Progenitor cell of endocrine pancreas (in vitro differentiated cells): ENCODE measurements around the gene GNAI1. TPM values are rescaled to one million over a fixed set of nuclear protein-coding genes. Genes with fewer than 3 reads are reported as not detected.

Experiments
- DNase-seq: peaks from one replicate; pipeline ENCODE4 v3.0.0; 2021; ENCODE audit warnings: low spot score; ENCODE audit not compliant: unreplicated experiment
- H3K27ac Mint-ChIP-seq: 2 replicates; pipeline ENCODE4 v1.8.0; 2021; ENCODE audit warnings: mild to moderate bottlenecking, moderate library complexity, mixed read lengths
- H3K27me3 Mint-ChIP-seq: 2 replicates; pipeline ENCODE4 v1.8.0; 2021; ENCODE audit warnings: mixed read lengths
- H3K36me3 Mint-ChIP-seq: 2 replicates; pipeline ENCODE4 v1.8.0; 2022; ENCODE audit warnings: mixed read lengths; ENCODE audit not compliant: insufficient read depth
- H3K4me1 Mint-ChIP-seq: 2 replicates; pipeline ENCODE4 v1.8.0; 2021; ENCODE audit warnings: low read depth, mixed read lengths
- H3K4me3 Mint-ChIP-seq: 2 replicates; pipeline ENCODE4 v1.8.0; 2021; ENCODE audit warnings: low read depth, mild to moderate bottlenecking, moderate library complexity, mixed read lengths
- H3K9me3 Mint-ChIP-seq: 2 replicates; pipeline ENCODE4 v1.8.0; 2021; ENCODE audit warnings: low read depth, mixed read lengths
- total RNA-seq: library from RNA; stranded (reverse); gene quantifications from 2 replicates; pipeline ENCODE4 v1.2.1, GENCODE V29; 2021
- TF ChIP-seq, protein P1 (sequence below): fragments of 200-600 bp; sonication (generic); IDR thresholded peaks from one replicate; pipeline ENCODE4 v1.5.0; 2021; ENCODE audit warnings: antibody characterized with exemption, mild to moderate bottlenecking; ENCODE audit not compliant: unreplicated experiment

GNAI1 gene
- total RNA-seq, 1 donor from 2014 or later: 50.8 TPM

DNA sequence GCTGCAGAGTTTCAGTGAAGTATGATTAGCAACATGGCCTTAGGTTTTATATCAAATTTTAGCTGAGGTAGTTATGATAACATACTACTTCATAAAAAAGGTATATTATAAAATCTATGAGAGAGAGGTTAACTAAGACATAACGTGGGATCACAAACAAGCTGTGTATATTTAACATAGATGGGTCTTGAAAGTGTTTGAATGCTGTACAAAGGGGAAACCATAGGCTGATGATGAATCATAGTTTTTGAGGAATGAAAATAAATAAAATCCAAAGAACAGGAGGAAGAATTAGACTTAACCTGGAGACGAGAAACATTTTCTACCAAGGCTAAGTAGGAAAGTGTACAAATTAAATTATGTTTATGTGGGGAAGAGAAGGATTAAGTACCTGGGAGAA, 119.0 kb downstream of the GNAI1 start:
- H3K36me3 Mint-ChIP-seq: no peaks in the 10 kb centered on the region
- no peaks in the 10 kb centered on the region for H3K27me3 Mint-ChIP-seq
- TF ChIP-seq, protein P1, sequence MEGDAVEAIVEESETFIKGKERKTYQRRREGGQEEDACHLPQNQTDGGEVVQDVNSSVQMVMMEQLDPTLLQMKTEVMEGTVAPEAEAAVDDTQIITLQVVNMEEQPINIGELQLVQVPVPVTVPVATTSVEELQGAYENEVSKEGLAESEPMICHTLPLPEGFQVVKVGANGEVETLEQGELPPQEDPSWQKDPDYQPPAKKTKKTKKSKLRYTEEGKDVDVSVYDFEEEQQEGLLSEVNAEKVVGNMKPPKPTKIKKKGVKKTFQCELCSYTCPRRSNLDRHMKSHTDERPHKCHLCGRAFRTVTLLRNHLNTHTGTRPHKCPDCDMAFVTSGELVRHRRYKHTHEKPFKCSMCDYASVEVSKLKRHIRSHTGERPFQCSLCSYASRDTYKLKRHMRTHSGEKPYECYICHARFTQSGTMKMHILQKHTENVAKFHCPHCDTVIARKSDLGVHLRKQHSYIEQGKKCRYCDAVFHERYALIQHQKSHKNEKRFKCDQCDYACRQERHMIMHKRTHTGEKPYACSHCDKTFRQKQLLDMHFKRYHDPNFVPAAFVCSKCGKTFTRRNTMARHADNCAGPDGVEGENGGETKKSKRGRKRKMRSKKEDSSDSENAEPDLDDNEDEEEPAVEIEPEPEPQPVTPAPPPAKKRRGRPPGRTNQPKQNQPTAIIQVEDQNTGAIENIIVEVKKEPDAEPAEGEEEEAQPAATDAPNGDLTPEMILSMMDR: no peak
- no peak overlapping the region for H3K4me3 Mint-ChIP-seq
- no peaks in the 10 kb centered on the region for H3K4me1 Mint-ChIP-seq
- no peak overlapping the region for H3K27ac Mint-ChIP-seq
- no peak for DNase-seq
- H3K9me3 Mint-ChIP-seq: no peaks in the 10 kb centered on the region

DNA sequence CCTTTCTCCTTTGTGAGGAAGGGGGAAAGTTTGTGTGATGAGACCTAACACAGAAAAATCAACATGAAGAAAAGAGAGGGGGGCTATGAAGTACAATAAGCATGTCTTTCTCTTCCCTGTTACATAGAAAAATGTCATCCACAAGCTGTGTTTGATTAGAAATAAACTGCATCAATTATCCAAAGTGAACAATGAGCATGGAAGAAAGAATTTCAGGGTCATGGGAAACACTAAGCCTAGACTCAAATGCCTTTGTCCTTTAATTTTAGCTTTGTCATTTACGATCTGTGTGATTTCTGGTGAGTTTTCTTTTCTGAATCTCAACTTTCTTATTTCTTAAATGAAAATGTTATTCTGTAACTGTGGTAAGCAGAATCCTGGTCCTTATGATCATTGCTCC, 121.0 kb downstream of the GNAI1 start:
- no peaks in the 10 kb centered on the region for H3K4me1 Mint-ChIP-seq
- no peaks in the 10 kb centered on the region for H3K27me3 Mint-ChIP-seq
- no peak overlapping the region for H3K4me3 Mint-ChIP-seq
- TF ChIP-seq, protein P1: no peak
- no peak for DNase-seq
- no peak overlapping the region for H3K27ac Mint-ChIP-seq
- H3K9me3 Mint-ChIP-seq: no peaks in the 10 kb centered on the region
- H3K36me3 Mint-ChIP-seq: no peaks in the 10 kb centered on the region

DNA sequence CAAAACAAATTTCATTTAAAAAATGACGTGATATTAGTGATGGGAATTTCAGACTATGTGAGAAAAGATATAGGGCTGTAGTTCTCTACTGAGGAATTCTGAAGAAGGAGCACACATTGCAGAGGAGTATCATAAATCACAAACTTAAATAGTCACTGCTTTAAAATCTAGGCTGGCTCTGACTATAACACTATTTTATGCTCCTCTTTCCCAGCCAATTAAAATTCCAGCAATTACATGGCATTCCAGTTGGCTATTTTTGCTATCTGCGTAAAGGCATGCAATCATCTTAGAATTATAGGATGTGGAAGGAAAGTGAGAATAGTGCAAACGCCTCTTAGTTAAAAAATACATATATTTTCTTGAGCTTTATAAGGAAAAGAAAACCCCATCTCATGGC, 123.1 kb downstream of the GNAI1 start:
- Mint-ChIP-seq H3K4me1 (no peaks in the 10 kb centered on the region), H3K4me3 (no peak overlapping the region), H3K36me3 (no peaks in the 10 kb centered on the region), H3K27me3 (no peaks in the 10 kb centered on the region), H3K27ac (no peak overlapping the region), H3K9me3 (no peaks in the 10 kb centered on the region)
- TF ChIP-seq, protein P1: no peak
- no peak for DNase-seq

DNA sequence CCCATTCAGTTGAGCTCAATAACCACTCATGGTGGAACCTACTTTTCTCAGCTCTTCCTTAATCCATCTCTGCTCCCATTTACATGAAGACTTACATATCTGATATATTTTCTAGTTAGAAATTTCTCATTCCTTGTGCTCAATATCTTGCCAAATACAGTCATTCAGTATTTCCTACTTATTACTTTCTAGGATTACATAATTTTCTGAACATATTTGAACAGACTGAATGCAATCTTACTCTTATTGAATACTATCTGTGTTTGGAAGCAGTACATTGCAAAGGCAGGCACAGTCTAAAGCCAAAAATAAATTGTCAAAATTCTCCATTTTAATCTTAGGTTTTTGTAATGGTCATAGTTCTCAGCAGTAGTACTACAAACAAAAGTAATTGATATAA, 126.0 kb downstream of the GNAI1 start:
- H3K4me1 Mint-ChIP-seq: no peaks in the 10 kb centered on the region
- no peak overlapping the region for H3K27ac Mint-ChIP-seq
- TF ChIP-seq, protein P1: no peak
- H3K4me3 Mint-ChIP-seq: no peak overlapping the region
- no peak for DNase-seq
- no peaks in the 10 kb centered on the region for H3K27me3 Mint-ChIP-seq
- H3K9me3 Mint-ChIP-seq: no peaks in the 10 kb centered on the region
- no peaks in the 10 kb centered on the region for H3K36me3 Mint-ChIP-seq

DNA sequence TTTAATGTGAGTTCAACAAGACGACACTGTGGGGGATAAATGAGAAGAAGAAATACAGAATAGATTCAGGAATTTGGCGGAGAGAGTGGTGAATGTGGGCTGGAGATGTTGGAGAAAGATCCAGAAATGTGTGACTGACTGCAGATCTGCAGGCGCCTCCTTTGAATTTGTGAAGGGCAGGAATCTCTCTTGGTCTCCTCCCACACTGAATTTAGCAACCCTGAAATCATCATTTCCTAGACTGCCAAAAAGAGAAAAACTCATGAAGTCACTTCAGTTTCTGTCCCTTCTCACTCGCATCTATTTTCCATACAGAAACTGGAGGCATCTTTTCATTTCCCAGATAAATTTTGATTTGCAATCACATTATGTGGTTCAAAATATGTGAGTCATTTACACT, 128.7 kb downstream of the GNAI1 start:
- Mint-ChIP-seq H3K4me1 (no peaks in the 10 kb centered on the region), H3K4me3 (no peak overlapping the region), H3K9me3 (no peaks in the 10 kb centered on the region), H3K36me3 (no peaks in the 10 kb centered on the region), H3K27me3 (no peaks in the 10 kb centered on the region), H3K27ac (no peak overlapping the region)
- DNase-seq: no peak
- TF ChIP-seq, protein P1: no peak
